ENCODE measurements around the gene CYGB. TPM values are rescaled to one million over a fixed set of nuclear protein-coding genes. Genes with fewer than 3 reads are reported as not detected.

Gene CYGB
- total and polyA plus RNA-seq, 2 of the 13 experiments (the other 11 are each of a cell fraction or from before 2014, with no cell fraction given), result 18.9 to 27.1 TPM

- TF ChIP-seq SNAPC4 (CRISPR knock-in tag; IDR thresholded peaks at IDR 0.05), result 0 out of 2 replicates have a peak, but pooled peaks have one; percentile 4
- TF ChIP-seq TEAD3 (CRISPR knock-in tag; optimal IDR thresholded peaks at IDR 0.05; ENCODE audit: borderline replicate concordance), result peak; percentile 25
- no peak for TF ChIP-seq TCF7 (IDR thresholded peaks at IDR 0.05; ENCODE audit: low read depth)
- TF ChIP-seq HOXA5 (CRISPR knock-in tag; IDR thresholded peaks at IDR 0.05), result 0 out of 2 replicates have a peak, but pooled peaks have one; percentile 19
- no peak for TF ChIP-seq ZNF781 (CRISPR knock-in tag; IDR thresholded peaks at IDR 0.05; ENCODE audit: borderline replicate concordance, not compliant biosample characterization)
- TF ChIP-seq ZNF18 (CRISPR knock-in tag; IDR thresholded peaks at IDR 0.05; ENCODE audit: insufficient replicate concordance), result peak; percentile 27
- TF ChIP-seq SMYD3 (CRISPR knock-in tag; IDR thresholded peaks at IDR 0.05), result no peak; the same call in 1 of the 2 replicates
- TF ChIP-seq ZSCAN20 (CRISPR knock-in tag; IDR thresholded peaks at IDR 0.05; ENCODE audit: borderline replicate concordance), result 0 out of 2 replicates have a peak, but pooled peaks have one; percentile 70
- TF ChIP-seq NONO (IDR thresholded peaks at IDR 0.05), result no peak
- TF ChIP-seq NONO (CRISPR knock-in tag; conservative IDR thresholded peaks at IDR 0.05), result peak; percentile 33; the same call in 1 of the 2 replicates
- no peak for TF ChIP-seq CHCHD3 (CRISPR knock-in tag; IDR thresholded peaks at IDR 0.05)
- no peak for TF ChIP-seq ZNF562 (CRISPR knock-in tag; IDR thresholded peaks at IDR 0.05; ENCODE audit: borderline replicate concordance)
- TF ChIP-seq DNMT1 (CRISPR knock-in tag; IDR thresholded peaks at IDR 0.05), result no peak
- TF ChIP-seq TEF (CRISPR knock-in tag; IDR thresholded peaks at IDR 0.05), result no peak
- TF ChIP-seq ZNF230 (CRISPR knock-in tag; IDR thresholded peaks at IDR 0.05), result no peak
- TF ChIP-seq ZBTB43 (CRISPR knock-in tag; conservative IDR thresholded peaks at IDR 0.05), result no peak
- TF ChIP-seq ZNF446 (CRISPR knock-in tag; IDR thresholded peaks at IDR 0.05), result no peak
- TF ChIP-seq GLMP (CRISPR knock-in tag; IDR thresholded peaks at IDR 0.05; ENCODE audit: borderline replicate concordance), result no peak
- no peak for TF ChIP-seq DDIT3 (CRISPR knock-in tag; IDR thresholded peaks at IDR 0.05)
- TF ChIP-seq MXD1 (CRISPR knock-in tag; IDR thresholded peaks at IDR 0.05), result no peak
Observed at GRCh38 chr17:76549215-76549518, 11.7 kb upstream of the CYGB start (continued).
